ENCODE measurements around the gene WDR88.
"Not testable (repeated sequence)": the region's sequence is repeated elsewhere in the genome, so short reads cannot be mapped to it uniquely, and the experiment has no call there.

WDR88 gene

GRCh38 chr19:33211794-33212435, 80.0 kb downstream of the WDR88 start:
- H3K9ac ChIP-seq (ENCODE audit: low read depth, low read length), result no peak overlapping the region
- H3K4me1 ChIP-seq (ENCODE audit: insufficient read depth, low read length), result no peaks in the 10 kb centered on the region
- no peaks in the 10 kb centered on the region for H3K9me3 ChIP-seq (ENCODE audit: control insufficient read depth, insufficient read depth, low read length)
- no peaks in the 10 kb centered on the region for H3K36me3 ChIP-seq (ENCODE audit: insufficient read depth, low read length)

- Histone ChIP-seq H3K4me1 (ENCODE audit: insufficient read depth, low read length) (no peaks in the 10 kb centered on the region), H3K9ac (ENCODE audit: low read depth, low read length) (no peak overlapping the region), H3K9me3 (ENCODE audit: control insufficient read depth, insufficient read depth, low read length) (no peaks in the 10 kb centered on the region), H3K36me3 (ENCODE audit: insufficient read depth, low read length) (no peaks in the 10 kb centered on the region)
Observed at GRCh38 chr19:33212436-33213172, 80.7 kb downstream of the WDR88 start.

GRCh38 chr19:33214596-33214995, 82.7 kb downstream of the WDR88 start:
- Histone ChIP-seq H3K36me3 (ENCODE audit: insufficient read depth, low read length) (no peaks in the 10 kb centered on the region), H3K9ac (ENCODE audit: low read depth, low read length) (no peak overlapping the region), H3K4me1 (ENCODE audit: insufficient read depth, low read length) (no peaks in the 10 kb centered on the region), H3K9me3 (ENCODE audit: control insufficient read depth, insufficient read depth, low read length) (no peaks in the 10 kb centered on the region)

GRCh38 chr19:33215438-33216197, 83.7 kb downstream of the WDR88 start:
- Histone ChIP-seq H3K9ac (ENCODE audit: low read depth, low read length) (no peak overlapping the region), H3K4me1 (ENCODE audit: insufficient read depth, low read length) (no peaks in the 10 kb centered on the region), H3K36me3 (ENCODE audit: insufficient read depth, low read length) (no peaks in the 10 kb centered on the region), H3K9me3 (ENCODE audit: control insufficient read depth, insufficient read depth, low read length) (no peaks in the 10 kb centered on the region)

- Histone ChIP-seq H3K4me1 (ENCODE audit: insufficient read depth, low read length) (no peaks in the 10 kb centered on the region), H3K36me3 (ENCODE audit: insufficient read depth, low read length) (no peaks in the 10 kb centered on the region), H3K9me3 (ENCODE audit: control insufficient read depth, insufficient read depth, low read length) (no peaks in the 10 kb centered on the region), H3K9ac (ENCODE audit: low read depth, low read length) (no peak overlapping the region)
Observed at GRCh38 chr19:33216198-33216830, 84.4 kb downstream of the WDR88 start.

GRCh38 chr19:33217881-33218280, 86.0 kb downstream of the WDR88 start:
- H3K9ac ChIP-seq (ENCODE audit: low read depth, low read length), result no peak overlapping the region
- H3K36me3 ChIP-seq (ENCODE audit: insufficient read depth, low read length), result no peaks in the 10 kb centered on the region

GRCh38 chr19:33219261-33219815, 87.4 kb downstream of the WDR88 start:
- H3K9me3 ChIP-seq (ENCODE audit: control insufficient read depth, insufficient read depth, low read length), result no peaks in the 10 kb centered on the region
- no peaks in the 10 kb centered on the region for H3K36me3 ChIP-seq (ENCODE audit: insufficient read depth, low read length)
- H3K9ac ChIP-seq (ENCODE audit: low read depth, low read length), result no peak overlapping the region
- H3K4me1 ChIP-seq (ENCODE audit: insufficient read depth, low read length), result no peaks in the 10 kb centered on the region

More at GRCh38 chr19:33217881-33218280, 86.0 kb downstream of the WDR88 start:
- Histone ChIP-seq H3K4me1 (ENCODE audit: insufficient read depth, low read length) (no peaks in the 10 kb centered on the region), H3K9me3 (ENCODE audit: control insufficient read depth, insufficient read depth, low read length) (no peaks in the 10 kb centered on the region)

- Histone ChIP-seq H3K36me3 (ENCODE audit: insufficient read depth, low read length) (no peaks in the 10 kb centered on the region), H3K9me3 (ENCODE audit: control insufficient read depth, insufficient read depth, low read length) (no peaks in the 10 kb centered on the region), H3K4me1 (ENCODE audit: insufficient read depth, low read length) (no peaks in the 10 kb centered on the region), H3K9ac (ENCODE audit: low read depth, low read length) (no peak overlapping the region)
Observed at GRCh38 chr19:33220115-33220514, 88.2 kb downstream of the WDR88 start.

- H3K36me3 ChIP-seq (ENCODE audit: insufficient read depth, low read length), result no peaks in the 10 kb centered on the region
- H3K9ac ChIP-seq (ENCODE audit: low read depth, low read length), result no peak overlapping the region
- H3K4me1 ChIP-seq (ENCODE audit: insufficient read depth, low read length), result no peaks in the 10 kb centered on the region
- no peaks in the 10 kb centered on the region for H3K9me3 ChIP-seq (ENCODE audit: control insufficient read depth, insufficient read depth, low read length)
Observed at GRCh38 chr19:33220735-33221134, 88.8 kb downstream of the WDR88 start.

- Histone ChIP-seq H3K9ac (ENCODE audit: low read depth, low read length) (no peak overlapping the region), H3K4me1 (ENCODE audit: insufficient read depth, low read length) (no peaks in the 10 kb centered on the region), H3K36me3 (ENCODE audit: insufficient read depth, low read length) (no peaks in the 10 kb centered on the region), H3K9me3 (ENCODE audit: control insufficient read depth, insufficient read depth, low read length) (no peaks in the 10 kb centered on the region)
Observed at GRCh38 chr19:33221638-33222037, 89.7 kb downstream of the WDR88 start.

- not testable (repeated sequence) for H3K9me3 ChIP-seq (ENCODE audit: control insufficient read depth, insufficient read depth, low read length); H3K4me1 ChIP-seq (ENCODE audit: insufficient read depth, low read length); H3K9ac ChIP-seq (ENCODE audit: low read depth, low read length); H3K36me3 ChIP-seq (ENCODE audit: insufficient read depth, low read length)
Observed at GRCh38 chr19:33222255-33222654, 90.3 kb downstream of the WDR88 start.

GRCh38 chr19:33224694-33225457, 93.0 kb downstream of the WDR88 start:
- H3K9me3 ChIP-seq (ENCODE audit: control insufficient read depth, insufficient read depth, low read length), result peaks cover 11% of the 10 kb centered on the region
- H3K36me3 ChIP-seq (ENCODE audit: insufficient read depth, low read length), result no peaks in the 10 kb centered on the region
- H3K4me1 ChIP-seq (ENCODE audit: insufficient read depth, low read length), result no peaks in the 10 kb centered on the region
- H3K9ac ChIP-seq (ENCODE audit: low read depth, low read length), result peak overlapping the region; percentile 53; the same call in 1 of the 2 replicates
